ENCODE results near the gene RNU6-9. TPM values are rescaled to one million over a fixed set of nuclear protein-coding genes. Genes with fewer than 3 reads are reported as not detected.
"Not testable (repeated sequence)": the region's sequence is repeated elsewhere in the genome, so short reads cannot be mapped to it uniquely, and the experiment has no call there.

RNU6-9 gene
- total RNA-seq, 1 donor from 2014 or later, result not detected

- Histone ChIP-seq H3K9me3 (no peaks in the 10 kb centered on the region), H3K27ac (peak overlapping the region; percentile 51), H3K27me3 (ENCODE audit: low read depth) (peaks cover 41% of the 10 kb centered on the region), H3K4me3 (no peak overlapping the region), H3K36me3 (no peaks in the 10 kb centered on the region), H3K4me1 (peaks cover 21% of the 10 kb centered on the region)
- no peak for TF ChIP-seq CTCF (IDR thresholded peaks at IDR 0.05)
- ATAC-seq, result peak; percentile 90 to 92
- peak; percentile 90 for DNase-seq
- intact Hi-C loops (cut with DNase I), result no loop called here
These were observed 42.9 kb upstream of the RNU6-9 start for GRCh38 chr19:850221-850978.

GRCh38 chr19:850979-851335 is 42.3 kb upstream of the RNU6-9 start:
- Histone ChIP-seq H3K4me1 (peaks cover 21% of the 10 kb centered on the region), H3K4me3 (no peak overlapping the region)

GRCh38 chr19:852136-853013 is 40.9 kb upstream of the RNU6-9 start, which contains the start of gene ELANE:
Gene ELANE (plus strand): TSS chr19:852303. CDS start chr19:852329, 26 bp downstream.
- Histone ChIP-seq H3K4me1 (peaks cover 21% of the 10 kb centered on the region), H3K27ac (peak within 1 kb of the TSS; percentile 51), H3K4me3 (no peak within 1 kb of the TSS), H3K27me3 (ENCODE audit: low read depth) (peaks cover 24% of the 10 kb centered on the region), H3K36me3 (no peaks in the 10 kb centered on the region), H3K9me3 (no peaks in the 10 kb centered on the region)
- intact Hi-C loops (cut with DNase I), result no loop called here
- no peak for TF ChIP-seq CTCF (IDR thresholded peaks at IDR 0.05)
- ATAC-seq, result no peak
- DNase-seq, result no peak

More at GRCh38 chr19:850979-851335, 42.3 kb upstream of the RNU6-9 start:
- no peak for TF ChIP-seq CTCF (IDR thresholded peaks at IDR 0.05)
- H3K27ac ChIP-seq, result peak overlapping the region; percentile 51
- H3K36me3 ChIP-seq, result no peaks in the 10 kb centered on the region
- DNase-seq, result no peak
- no peak for ATAC-seq
- no peaks in the 10 kb centered on the region for H3K9me3 ChIP-seq
- H3K27me3 ChIP-seq (ENCODE audit: low read depth), result peaks cover 36% of the 10 kb centered on the region
- intact Hi-C loops (cut with DNase I), result no loop called here

GRCh38 chr19:853014-853585 is 40.2 kb upstream of the RNU6-9 start:
- Histone ChIP-seq H3K27me3 (ENCODE audit: low read depth) (peaks cover 18% of the 10 kb centered on the region), H3K4me1 (peaks cover 21% of the 10 kb centered on the region), H3K36me3 (no peaks in the 10 kb centered on the region), H3K27ac (no peak overlapping the region), H3K4me3 (no peak overlapping the region), H3K9me3 (no peaks in the 10 kb centered on the region)
- TF ChIP-seq CTCF (IDR thresholded peaks at IDR 0.05), result no peak
- intact Hi-C loops (cut with DNase I), result no loop called here
- DNase-seq (no peak), ATAC-seq (no peak)

- intact Hi-C loops (cut with DNase I); H3K27ac ChIP-seq; H3K9me3 ChIP-seq; H3K36me3 ChIP-seq; ATAC-seq; H3K4me3 ChIP-seq; DNase-seq: not testable (repeated sequence)
- Histone ChIP-seq H3K4me1 (peaks cover 21% of the 10 kb centered on the region), H3K27me3 (ENCODE audit: low read depth) (peaks cover 15% of the 10 kb centered on the region)
These were observed 39.6 kb upstream of the RNU6-9 start for GRCh38 chr19:853614-854220.

All from lower lobe of right lung (tissue), 2 donors.